ENCODE data around the gene NME7.

DNA sequence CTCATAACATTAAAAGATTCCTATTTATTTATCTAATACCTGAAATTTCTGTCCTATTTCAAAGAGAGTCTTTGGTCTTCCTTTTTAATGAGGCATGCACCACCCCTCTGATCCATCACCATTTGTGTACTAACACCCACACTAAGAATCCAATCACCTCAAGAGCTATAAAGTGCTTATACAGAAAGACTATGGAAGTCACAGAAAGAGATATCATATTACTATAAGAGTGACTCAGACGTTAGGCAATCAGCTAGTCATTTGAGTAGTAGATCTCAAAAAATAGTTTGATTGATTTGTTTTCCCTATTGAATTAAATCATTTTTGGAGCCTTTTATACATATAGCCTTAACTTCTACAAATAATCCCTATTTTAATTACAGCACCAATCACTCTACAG is 46.1 kb downstream of the NME7 start:
- TF ChIP-seq, protein P1, sequence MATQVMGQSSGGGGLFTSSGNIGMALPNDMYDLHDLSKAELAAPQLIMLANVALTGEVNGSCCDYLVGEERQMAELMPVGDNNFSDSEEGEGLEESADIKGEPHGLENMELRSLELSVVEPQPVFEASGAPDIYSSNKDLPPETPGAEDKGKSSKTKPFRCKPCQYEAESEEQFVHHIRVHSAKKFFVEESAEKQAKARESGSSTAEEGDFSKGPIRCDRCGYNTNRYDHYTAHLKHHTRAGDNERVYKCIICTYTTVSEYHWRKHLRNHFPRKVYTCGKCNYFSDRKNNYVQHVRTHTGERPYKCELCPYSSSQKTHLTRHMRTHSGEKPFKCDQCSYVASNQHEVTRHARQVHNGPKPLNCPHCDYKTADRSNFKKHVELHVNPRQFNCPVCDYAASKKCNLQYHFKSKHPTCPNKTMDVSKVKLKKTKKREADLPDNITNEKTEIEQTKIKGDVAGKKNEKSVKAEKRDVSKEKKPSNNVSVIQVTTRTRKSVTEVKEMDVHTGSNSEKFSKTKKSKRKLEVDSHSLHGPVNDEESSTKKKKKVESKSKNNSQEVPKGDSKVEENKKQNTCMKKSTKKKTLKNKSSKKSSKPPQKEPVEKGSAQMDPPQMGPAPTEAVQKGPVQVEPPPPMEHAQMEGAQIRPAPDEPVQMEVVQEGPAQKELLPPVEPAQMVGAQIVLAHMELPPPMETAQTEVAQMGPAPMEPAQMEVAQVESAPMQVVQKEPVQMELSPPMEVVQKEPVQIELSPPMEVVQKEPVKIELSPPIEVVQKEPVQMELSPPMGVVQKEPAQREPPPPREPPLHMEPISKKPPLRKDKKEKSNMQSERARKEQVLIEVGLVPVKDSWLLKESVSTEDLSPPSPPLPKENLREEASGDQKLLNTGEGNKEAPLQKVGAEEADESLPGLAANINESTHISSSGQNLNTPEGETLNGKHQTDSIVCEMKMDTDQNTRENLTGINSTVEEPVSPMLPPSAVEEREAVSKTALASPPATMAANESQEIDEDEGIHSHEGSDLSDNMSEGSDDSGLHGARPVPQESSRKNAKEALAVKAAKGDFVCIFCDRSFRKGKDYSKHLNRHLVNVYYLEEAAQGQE (IDR thresholded peaks at IDR 0.05; ENCODE audit: low read depth): no peak
- TF ChIP-seq POLR2A (IDR thresholded peaks at IDR 0.05; ENCODE audit: borderline replicate concordance, extremely low read depth, insufficient read depth, insufficient read length) (no peak), CEBPB (IDR thresholded peaks at IDR 0.05; ENCODE audit: low read depth) (peak; percentile 95), POLR2AphosphoS5 (IDR thresholded peaks at IDR 0.05; ENCODE audit: low read depth, low read length) (no peak), RAD21 (IDR thresholded peaks at IDR 0.05; ENCODE audit: low read depth) (no peak), YY1 (IDR thresholded peaks at IDR 0.05; ENCODE audit: extremely low read depth, insufficient replicate concordance, low read depth, low read length) (no peak), FOSL1 (IDR thresholded peaks at IDR 0.05; ENCODE audit: low read depth) (peak; percentile 70), SIN3A (IDR thresholded peaks at IDR 0.05; ENCODE audit: low read depth) (no peak), CBX3 (IDR thresholded peaks at IDR 0.05; ENCODE audit: low read depth) (peak; percentile 66)
- TF ChIP-seq, protein P2, sequence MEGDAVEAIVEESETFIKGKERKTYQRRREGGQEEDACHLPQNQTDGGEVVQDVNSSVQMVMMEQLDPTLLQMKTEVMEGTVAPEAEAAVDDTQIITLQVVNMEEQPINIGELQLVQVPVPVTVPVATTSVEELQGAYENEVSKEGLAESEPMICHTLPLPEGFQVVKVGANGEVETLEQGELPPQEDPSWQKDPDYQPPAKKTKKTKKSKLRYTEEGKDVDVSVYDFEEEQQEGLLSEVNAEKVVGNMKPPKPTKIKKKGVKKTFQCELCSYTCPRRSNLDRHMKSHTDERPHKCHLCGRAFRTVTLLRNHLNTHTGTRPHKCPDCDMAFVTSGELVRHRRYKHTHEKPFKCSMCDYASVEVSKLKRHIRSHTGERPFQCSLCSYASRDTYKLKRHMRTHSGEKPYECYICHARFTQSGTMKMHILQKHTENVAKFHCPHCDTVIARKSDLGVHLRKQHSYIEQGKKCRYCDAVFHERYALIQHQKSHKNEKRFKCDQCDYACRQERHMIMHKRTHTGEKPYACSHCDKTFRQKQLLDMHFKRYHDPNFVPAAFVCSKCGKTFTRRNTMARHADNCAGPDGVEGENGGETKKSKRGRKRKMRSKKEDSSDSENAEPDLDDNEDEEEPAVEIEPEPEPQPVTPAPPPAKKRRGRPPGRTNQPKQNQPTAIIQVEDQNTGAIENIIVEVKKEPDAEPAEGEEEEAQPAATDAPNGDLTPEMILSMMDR (IDR thresholded peaks at IDR 0.05 in 2 of 3, conservative IDR thresholded peaks at IDR 0.05 in 1 of 3; ENCODE audit: borderline replicate concordance in 1 of 3, insufficient read depth in 1 of 3, low read depth in 2 of 3, low read length in 2 of 3): no peak
- TF ChIP-seq, protein P3, sequence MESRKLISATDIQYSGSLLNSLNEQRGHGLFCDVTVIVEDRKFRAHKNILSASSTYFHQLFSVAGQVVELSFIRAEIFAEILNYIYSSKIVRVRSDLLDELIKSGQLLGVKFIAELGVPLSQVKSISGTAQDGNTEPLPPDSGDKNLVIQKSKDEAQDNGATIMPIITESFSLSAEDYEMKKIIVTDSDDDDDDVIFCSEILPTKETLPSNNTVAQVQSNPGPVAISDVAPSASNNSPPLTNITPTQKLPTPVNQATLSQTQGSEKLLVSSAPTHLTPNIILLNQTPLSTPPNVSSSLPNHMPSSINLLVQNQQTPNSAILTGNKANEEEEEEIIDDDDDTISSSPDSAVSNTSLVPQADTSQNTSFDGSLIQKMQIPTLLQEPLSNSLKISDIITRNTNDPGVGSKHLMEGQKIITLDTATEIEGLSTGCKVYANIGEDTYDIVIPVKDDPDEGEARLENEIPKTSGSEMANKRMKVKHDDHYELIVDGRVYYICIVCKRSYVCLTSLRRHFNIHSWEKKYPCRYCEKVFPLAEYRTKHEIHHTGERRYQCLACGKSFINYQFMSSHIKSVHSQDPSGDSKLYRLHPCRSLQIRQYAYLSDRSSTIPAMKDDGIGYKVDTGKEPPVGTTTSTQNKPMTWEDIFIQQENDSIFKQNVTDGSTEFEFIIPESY (IDR thresholded peaks at IDR 0.05; ENCODE audit: extremely low read depth, insufficient replicate concordance, low read length): no peak
- TF ChIP-seq, protein P4, sequence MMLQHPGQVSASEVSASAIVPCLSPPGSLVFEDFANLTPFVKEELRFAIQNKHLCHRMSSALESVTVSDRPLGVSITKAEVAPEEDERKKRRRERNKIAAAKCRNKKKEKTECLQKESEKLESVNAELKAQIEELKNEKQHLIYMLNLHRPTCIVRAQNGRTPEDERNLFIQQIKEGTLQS (IDR thresholded peaks at IDR 0.05): no peak; the same call in 1 of the 2 replicates
